GM12892 (cell line): ENCODE results near the gene NDUFA9.

ENCODE experiments used
- DNase-seq: peaks from one replicate; pipeline ENCODE4 v3.0.0; 2011; ENCODE audit not compliant: insufficient read length
- FAIRE-seq: peaks from 2 replicates; lab custom pipeline; 2011; peaks lifted over from hg19 to GRCh38; lab: Jason Lieb, UNC
- POLR2A ChIP-seq: IDR thresholded peaks from 2 replicates; pipeline ENCODE4 v1.6.1; 2011; ENCODE audit warnings: low read depth, low read length, control low read depth
- POLR2AphosphoS5 ChIP-seq: IDR thresholded peaks from 2 replicates; pipeline ENCODE4 v1.6.1; 2011; ENCODE audit warnings: low read depth, low read length, control low read depth
- TAF1 ChIP-seq: IDR thresholded peaks from 2 replicates; pipeline ENCODE4 v1.6.1; 2011; ENCODE audit warnings: low read depth, mild to moderate bottlenecking, control low read depth, low read length, borderline replicate concordance

The NDUFA9 gene

GRCh38 chr12:4630262-4630661 is 18.7 kb upstream of the NDUFA9 start:
- DNase-seq (no peak), FAIRE-seq (no peak)
- TF ChIP-seq POLR2A (no peak), TAF1 (no peak), POLR2AphosphoS5 (no peak)

GRCh38 chr12:4643747-4644146 is 5.2 kb upstream of the NDUFA9 start:
- FAIRE-seq (peak; percentile 89), DNase-seq (no peak)

GRCh38 chr12:4645023-4645422 is 3.9 kb upstream of the NDUFA9 start:
- FAIRE-seq (no peak), DNase-seq (no peak)
- no peak for TF ChIP-seq TAF1

More at GRCh38 chr12:4643747-4644146, 5.2 kb upstream of the NDUFA9 start:
- TF ChIP-seq TAF1 = no peak
- no peak for TF ChIP-seq POLR2AphosphoS5
- no peak for TF ChIP-seq POLR2A

GRCh38 chr12:4648104-4648500 is 812 bp upstream of the NDUFA9 start:
- TF ChIP-seq TAF1 = no peak
- FAIRE-seq = peak; percentile 5
- no peak for DNase-seq

- no peak for FAIRE-seq
- no peak for TF ChIP-seq TAF1
- TF ChIP-seq POLR2AphosphoS5 = no peak
- no peak for TF ChIP-seq POLR2A
- no peak for DNase-seq
These were observed 396 bp downstream of the NDUFA9 start for GRCh38 chr12:4649358-4649661.

- DNase-seq (no peak), FAIRE-seq (no peak)
- no peak for TF ChIP-seq TAF1
- no peak for TF ChIP-seq POLR2A
These were observed 4.3 kb downstream of the NDUFA9 start for GRCh38 chr12:4653257-4653656.

- no peak for FAIRE-seq
- DNase-seq = no peak
- TF ChIP-seq TAF1 (no peak), POLR2A (no peak), POLR2AphosphoS5 (no peak)
These were observed 4.8 kb downstream of the NDUFA9 start for GRCh38 chr12:4653691-4654090.

GRCh38 chr12:4663971-4664505 is 15.1 kb downstream of the NDUFA9 start:
- no peak for DNase-seq
- no peak for FAIRE-seq
- TF ChIP-seq TAF1 (no peak), POLR2A (no peak), POLR2AphosphoS5 (no peak)

GRCh38 chr12:4665236-4665635 is 16.3 kb downstream of the NDUFA9 start:
- TF ChIP-seq POLR2A (no peak), POLR2AphosphoS5 (no peak), TAF1 (no peak)
- no peak for DNase-seq
- FAIRE-seq = no peak

- TF ChIP-seq POLR2A (no peak), TAF1 (no peak), POLR2AphosphoS5 (no peak)
- FAIRE-seq = no peak
- no peak for DNase-seq
These were observed 30.8 kb downstream of the NDUFA9 start for GRCh38 chr12:4679711-4680110.

GRCh38 chr12:4681732-4682131 is 32.8 kb downstream of the NDUFA9 start:
- no peak for FAIRE-seq
- TF ChIP-seq POLR2AphosphoS5 = no peak
- no peak for TF ChIP-seq POLR2A
- TF ChIP-seq TAF1 = no peak
- no peak for DNase-seq

GRCh38 chr12:4685317-4685716 is 36.4 kb downstream of the NDUFA9 start:
- DNase-seq (no peak), FAIRE-seq (no peak)
- TF ChIP-seq POLR2AphosphoS5 = no peak
- TF ChIP-seq TAF1 = no peak
- TF ChIP-seq POLR2A = no peak

GRCh38 chr12:4690760-4691159 is 41.8 kb downstream of the NDUFA9 start:
- TF ChIP-seq POLR2A (no peak), POLR2AphosphoS5 (no peak), TAF1 (no peak)
- no peak for FAIRE-seq
- no peak for DNase-seq
